ENCODE measurements around the gene APOL6. TPM values are rescaled to one million over a fixed set of nuclear protein-coding genes. Genes with fewer than 3 reads are reported as not detected.
A peak's percentile ranks its signal among the peaks of the same experiment; 100 is the strongest.

The APOL6 gene
- polyA plus RNA-seq, 1 donor (not counting 4 experiments of a cell fraction or from before 2014, with no cell fraction given) = 4.2 TPM

- FAIRE-seq (peak; percentile 5), DNase-seq (ENCODE audit: low read depth, low spot score) (no peak)
- Histone ChIP-seq H3K36me3 (ENCODE audit: control insufficient read depth in 2 of 2, extremely low read depth in 1 of 2, insufficient read depth in 2 of 2, low read length in 2 of 2) (no peaks in the 10 kb centered on the region), H2AFZ (ENCODE audit: control insufficient read depth, low read length) (peak overlapping the region; percentile 88), H3K27me3 (ENCODE audit: control insufficient read depth, extremely low read depth, insufficient read depth, low read length) (no peaks in the 10 kb centered on the region), H3K79me2 (ENCODE audit: control insufficient read depth, insufficient read depth, low read length) (peaks cover 7% of the 10 kb centered on the region), H4K20me1 (ENCODE audit: control insufficient read depth, extremely low read depth, insufficient read depth, low read length) (no peaks in the 10 kb centered on the region), H3K9me1 (ENCODE audit: control insufficient read depth, extremely low read depth, insufficient read depth, low read length) (no peaks in the 10 kb centered on the region), H3K9ac (ENCODE audit: control insufficient read depth, extremely low read depth, insufficient read depth, low read length) (peak overlapping the region; percentile 88), H3K4me2 (ENCODE audit: control insufficient read depth, extremely low read depth, insufficient read depth, low read depth, low read length) (peak overlapping the region; percentile 86), H3K9me3 (ENCODE audit: control insufficient read depth, low read depth, low read length) (peaks cover 3% of the 10 kb centered on the region), H3K4me3 (ENCODE audit: control insufficient read depth in 2 of 3, extremely low read depth in 1 of 3, insufficient read depth in 2 of 3, low read depth in 1 of 3, low read length in 3 of 3) (peak overlapping the region; percentile 46 to 76 (median 70)), H3K4me1 (ENCODE audit: control insufficient read depth, extremely low read depth, insufficient read depth, low read length) (peaks cover 12% of the 10 kb centered on the region), H3K27ac (ENCODE audit: control insufficient read depth, insufficient read depth, low read length) (peak overlapping the region; percentile 86)
- dilution Hi-C loops (cut with MboI; ENCODE audit: extremely low pct_ligation_motif_present, low sequenced_read_pairs) = no loop called here
- no peak for TF ChIP-seq EZH2 (IDR thresholded peaks at IDR 0.05; ENCODE audit: low read length)
- no peak for TF ChIP-seq CTCF (optimal IDR thresholded peaks at IDR 0.05 in 1 of 3, IDR thresholded peaks at IDR 0.05 in 1 of 3, conservative IDR thresholded peaks at IDR 0.05 in 1 of 3; ENCODE audit: extremely low read depth in 1 of 3, insufficient read depth in 2 of 3, low read length in 3 of 3)
Measured at GRCh38 chr22:35649026-35649553, 844 bp downstream of the APOL6 start.

- Histone ChIP-seq H3K9me1 (ENCODE audit: control insufficient read depth, extremely low read depth, insufficient read depth, low read length) (no peaks in the 10 kb centered on the region), H3K27ac (ENCODE audit: control insufficient read depth, insufficient read depth, low read length) (no peak overlapping the region), H3K79me2 (ENCODE audit: control insufficient read depth, insufficient read depth, low read length) (peaks cover 7% of the 10 kb centered on the region), H3K36me3 (ENCODE audit: control insufficient read depth in 2 of 2, extremely low read depth in 1 of 2, insufficient read depth in 2 of 2, low read length in 2 of 2) (no peaks in the 10 kb centered on the region), H2AFZ (ENCODE audit: control insufficient read depth, low read length) (no peak overlapping the region), H3K4me1 (ENCODE audit: control insufficient read depth, extremely low read depth, insufficient read depth, low read length) (peaks cover 12% of the 10 kb centered on the region), H3K9ac (ENCODE audit: control insufficient read depth, extremely low read depth, insufficient read depth, low read length) (no peak overlapping the region), H3K9me3 (ENCODE audit: control insufficient read depth, low read depth, low read length) (peaks cover 3% of the 10 kb centered on the region), H3K4me3 (ENCODE audit: control insufficient read depth in 2 of 3, extremely low read depth in 1 of 3, insufficient read depth in 2 of 3, low read depth in 1 of 3, low read length in 3 of 3) (no peak overlapping the region), H4K20me1 (ENCODE audit: control insufficient read depth, extremely low read depth, insufficient read depth, low read length) (no peaks in the 10 kb centered on the region), H3K4me2 (ENCODE audit: control insufficient read depth, extremely low read depth, insufficient read depth, low read depth, low read length) (peak overlapping the region; percentile 86), H3K27me3 (ENCODE audit: control insufficient read depth, extremely low read depth, insufficient read depth, low read length) (no peaks in the 10 kb centered on the region)
- dilution Hi-C loops (cut with MboI; ENCODE audit: extremely low pct_ligation_motif_present, low sequenced_read_pairs) = no loop called here
- no peak for TF ChIP-seq EZH2 (IDR thresholded peaks at IDR 0.05; ENCODE audit: low read length)
- no peak for TF ChIP-seq CTCF (optimal IDR thresholded peaks at IDR 0.05 in 1 of 3, IDR thresholded peaks at IDR 0.05 in 1 of 3, conservative IDR thresholded peaks at IDR 0.05 in 1 of 3; ENCODE audit: extremely low read depth in 1 of 3, insufficient read depth in 2 of 3, low read length in 3 of 3)
- FAIRE-seq (no peak), DNase-seq (ENCODE audit: low read depth, low spot score) (no peak)
Measured at GRCh38 chr22:35649636-35650250, 1.5 kb downstream of the APOL6 start.

Data from keratinocyte (primary cell).